Measurements from ENCODE around the gene TSSK3.
"Not testable (repeated sequence)": the region's sequence is repeated elsewhere in the genome, so short reads cannot be mapped to it uniquely, and the experiment has no call there.

TSSK3 gene

GRCh38 chr1:32353886-32354570, 8.3 kb upstream of the TSSK3 start:
- H3K4me3 ChIP-seq (ENCODE audit: low read depth, low read length), result no peak overlapping the region
- no peak for DNase-seq (ENCODE audit: low read depth)
- TF ChIP-seq CTCF (IDR thresholded peaks at IDR 0.05; ENCODE audit: insufficient read depth, low read depth, low read length, missing control alignments), result no peak

GRCh38 chr1:32355778-32356177, 6.6 kb upstream of the TSSK3 start:
- H3K4me3 ChIP-seq (ENCODE audit: low read depth, low read length); DNase-seq (ENCODE audit: low read depth): not testable (repeated sequence)

- no peak overlapping the region for H3K4me3 ChIP-seq (ENCODE audit: low read depth, low read length)
- TF ChIP-seq CTCF (IDR thresholded peaks at IDR 0.05; ENCODE audit: insufficient read depth, low read depth, low read length, missing control alignments), result no peak
- no peak for DNase-seq (ENCODE audit: low read depth)
These were observed 5.9 kb upstream of the TSSK3 start for GRCh38 chr1:32356478-32356877.

- no peak for TF ChIP-seq CTCF (IDR thresholded peaks at IDR 0.05; ENCODE audit: insufficient read depth, low read depth, low read length, missing control alignments)
- H3K4me3 ChIP-seq (ENCODE audit: low read depth, low read length), result no peak overlapping the region
- no peak for DNase-seq (ENCODE audit: low read depth)
These were observed 4.7 kb upstream of the TSSK3 start for GRCh38 chr1:32357614-32358013.

- TF ChIP-seq CTCF (IDR thresholded peaks at IDR 0.05; ENCODE audit: insufficient read depth, low read depth, low read length, missing control alignments), result no peak
- no peak for DNase-seq (ENCODE audit: low read depth)
- H3K4me3 ChIP-seq (ENCODE audit: low read depth, low read length), result no peak overlapping the region
These were observed 3.9 kb upstream of the TSSK3 start for GRCh38 chr1:32358435-32358834.

GRCh38 chr1:32361308-32361673, 1.0 kb upstream of the TSSK3 start:
- no peak for DNase-seq (ENCODE audit: low read depth)
- H3K4me3 ChIP-seq (ENCODE audit: low read depth, low read length), result no peak overlapping the region
- no peak for TF ChIP-seq CTCF (IDR thresholded peaks at IDR 0.05; ENCODE audit: insufficient read depth, low read depth, low read length, missing control alignments)

- TF ChIP-seq CTCF (IDR thresholded peaks at IDR 0.05; ENCODE audit: insufficient read depth, low read depth, low read length, missing control alignments), result peak; percentile 4
- DNase-seq (ENCODE audit: low read depth), result no peak
- peak overlapping the region; percentile 29; the same call in 1 of the 2 replicates for H3K4me3 ChIP-seq (ENCODE audit: low read depth, low read length)
These were observed 465 bp upstream of the TSSK3 start for GRCh38 chr1:32361674-32362473.
